Skeletal muscle satellite cell (primary cell): ENCODE measurements around the gene ICA1L.

Source experiments
- H3K27me3 ChIP-seq: 2 replicates; pipeline ENCODE4 v1.7.0; 2013; ENCODE audit warnings: low read length; ENCODE audit not compliant: control insufficient read depth, insufficient read depth
- H3K36me3 ChIP-seq: 2 replicates; pipeline ENCODE4 v1.7.0; 2013; ENCODE audit warnings: mild to moderate bottlenecking, control low read depth, low read length; ENCODE audit not compliant: insufficient read depth
- H3K4me1 ChIP-seq: 2 replicates; pipeline ENCODE4 v1.7.0; 2013; ENCODE audit warnings: low read length; ENCODE audit not compliant: control insufficient read depth, insufficient read depth
- H3K4me2 ChIP-seq: 2 replicates; pipeline ENCODE4 v1.7.0; 2013; ENCODE audit warnings: mild to moderate bottlenecking, low read length
- H3K4me3 ChIP-seq: 2 replicates; pipeline ENCODE4 v1.7.0; 2013; ENCODE audit warnings: low read length
- H3K9ac ChIP-seq: 2 replicates; pipeline ENCODE4 v1.7.0; 2013; ENCODE audit warnings: mild to moderate bottlenecking, low read depth, low read length, moderate library complexity
- H3K9me3 ChIP-seq: replicated peaks from 2 replicates; pipeline ENCODE4 v1.7.0; 2013; ENCODE audit warnings: mild to moderate bottlenecking, control low read depth, low read length

Gene ICA1L

GRCh38 chr2:202842690-202843089 is 28.9 kb downstream of the ICA1L start:
- Histone ChIP-seq H3K36me3 (no peaks in the 10 kb centered on the region), H3K9me3 (no peaks in the 10 kb centered on the region), H3K9ac (no peak overlapping the region), H3K4me1 (no peaks in the 10 kb centered on the region), H3K4me2 (no peak overlapping the region), H3K27me3 (no peaks in the 10 kb centered on the region), H3K4me3 (no peak overlapping the region)

- no peak overlapping the region for H3K4me2 ChIP-seq
- H3K4me3 ChIP-seq = no peak overlapping the region
- no peaks in the 10 kb centered on the region for H3K4me1 ChIP-seq
- H3K36me3 ChIP-seq = no peaks in the 10 kb centered on the region
- no peaks in the 10 kb centered on the region for H3K27me3 ChIP-seq
- H3K9me3 ChIP-seq = no peaks in the 10 kb centered on the region
- H3K9ac ChIP-seq = no peak overlapping the region
Measured at GRCh38 chr2:202841090-202841867, 30.3 kb downstream of the ICA1L start.

GRCh38 chr2:202831242-202832220 is 40.0 kb downstream of the ICA1L start:
- peak overlapping the region; percentile 5 for H3K4me2 ChIP-seq

DNA sequence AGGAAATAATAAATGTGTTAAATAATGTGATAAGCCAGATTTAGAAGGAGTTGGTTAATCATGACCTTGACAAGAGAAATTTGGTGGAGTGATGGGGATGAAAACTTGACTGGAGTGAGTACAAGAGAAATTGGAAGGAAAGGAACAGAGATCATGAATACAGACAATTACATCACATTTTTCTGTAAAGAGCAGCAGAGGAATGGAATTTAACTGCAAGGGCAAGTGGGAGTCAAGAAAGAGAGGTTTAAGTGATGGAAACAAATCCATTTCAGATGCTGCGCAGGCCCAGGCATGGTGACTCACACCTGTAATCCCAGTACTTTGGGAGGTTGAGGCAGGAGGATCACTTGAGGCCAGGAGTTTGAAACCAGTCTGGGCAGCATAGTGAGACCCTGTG is 46.7 kb downstream of the ICA1L start:
- Histone ChIP-seq H3K4me1 (peaks cover 4% of the 10 kb centered on the region), H3K4me3 (no peak overlapping the region), H3K9ac (no peak overlapping the region), H3K36me3 (no peaks in the 10 kb centered on the region), H3K27me3 (no peaks in the 10 kb centered on the region), H3K9me3 (no peaks in the 10 kb centered on the region), H3K4me2 (no peak overlapping the region)

More at GRCh38 chr2:202831242-202832220, 40.0 kb downstream of the ICA1L start:
- no peak overlapping the region for H3K9ac ChIP-seq
- no peaks in the 10 kb centered on the region for H3K27me3 ChIP-seq
- H3K4me1 ChIP-seq = no peaks in the 10 kb centered on the region
- H3K9me3 ChIP-seq = no peaks in the 10 kb centered on the region
- H3K36me3 ChIP-seq = no peaks in the 10 kb centered on the region
- no peak overlapping the region for H3K4me3 ChIP-seq

GRCh38 chr2:202822411-202822810 is 49.2 kb downstream of the ICA1L start:
- Histone ChIP-seq H3K36me3 (no peaks in the 10 kb centered on the region), H3K9ac (no peak overlapping the region), H3K9me3 (no peaks in the 10 kb centered on the region), H3K27me3 (no peaks in the 10 kb centered on the region), H3K4me2 (no peak overlapping the region), H3K4me3 (no peak overlapping the region), H3K4me1 (peaks cover 4% of the 10 kb centered on the region)

GRCh38 chr2:202821206-202822160 is 50.1 kb downstream of the ICA1L start:
- H3K4me1 ChIP-seq = peaks cover 5% of the 10 kb centered on the region
- no peak overlapping the region for H3K9ac ChIP-seq
- H3K4me3 ChIP-seq = no peak overlapping the region
- H3K9me3 ChIP-seq = no peaks in the 10 kb centered on the region
- H3K36me3 ChIP-seq = no peaks in the 10 kb centered on the region
- no peak overlapping the region for H3K4me2 ChIP-seq
- H3K27me3 ChIP-seq = no peaks in the 10 kb centered on the region

DNA sequence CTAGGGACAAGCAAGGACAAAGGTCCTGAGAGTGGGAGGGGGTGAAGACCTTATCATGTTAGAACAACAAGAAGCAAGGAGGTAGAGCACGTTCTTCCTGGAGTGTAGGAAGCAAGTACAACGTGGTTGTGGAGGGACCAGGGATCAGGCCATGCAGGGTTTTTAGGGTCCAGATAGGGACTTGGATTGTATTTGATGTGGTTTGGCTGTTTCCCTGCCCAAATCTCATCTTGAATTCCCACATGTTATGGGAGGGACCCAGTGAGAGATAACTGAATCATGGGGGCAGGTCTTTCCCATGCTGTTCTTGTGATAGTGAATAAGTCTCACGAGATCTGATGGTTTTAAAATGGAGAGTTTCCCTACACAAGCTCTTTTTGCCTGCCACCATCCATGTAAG is 53.2 kb downstream of the ICA1L start:
- H3K9ac ChIP-seq = no peak overlapping the region
- H3K4me1 ChIP-seq = peaks cover 14% of the 10 kb centered on the region
- H3K36me3 ChIP-seq = no peaks in the 10 kb centered on the region
- H3K4me2 ChIP-seq = no peak overlapping the region
- no peaks in the 10 kb centered on the region for H3K27me3 ChIP-seq
- no peak overlapping the region for H3K4me3 ChIP-seq
- no peaks in the 10 kb centered on the region for H3K9me3 ChIP-seq

- peaks cover 14% of the 10 kb centered on the region for H3K4me1 ChIP-seq
- no peak overlapping the region for H3K4me2 ChIP-seq
- no peak overlapping the region for H3K4me3 ChIP-seq
- H3K9ac ChIP-seq = no peak overlapping the region
- H3K27me3 ChIP-seq = no peaks in the 10 kb centered on the region
- H3K9me3 ChIP-seq = no peaks in the 10 kb centered on the region
- no peaks in the 10 kb centered on the region for H3K36me3 ChIP-seq
Measured at GRCh38 chr2:202817771-202818170, 53.8 kb downstream of the ICA1L start.

- Histone ChIP-seq H3K4me3 (no peak overlapping the region), H3K4me2 (peak overlapping the region; percentile 21), H3K27me3 (no peaks in the 10 kb centered on the region), H3K9ac (no peak overlapping the region), H3K9me3 (no peaks in the 10 kb centered on the region), H3K36me3 (no peaks in the 10 kb centered on the region), H3K4me1 (peaks cover 10% of the 10 kb centered on the region)
Measured at GRCh38 chr2:202815548-202816360, 55.8 kb downstream of the ICA1L start.

DNA sequence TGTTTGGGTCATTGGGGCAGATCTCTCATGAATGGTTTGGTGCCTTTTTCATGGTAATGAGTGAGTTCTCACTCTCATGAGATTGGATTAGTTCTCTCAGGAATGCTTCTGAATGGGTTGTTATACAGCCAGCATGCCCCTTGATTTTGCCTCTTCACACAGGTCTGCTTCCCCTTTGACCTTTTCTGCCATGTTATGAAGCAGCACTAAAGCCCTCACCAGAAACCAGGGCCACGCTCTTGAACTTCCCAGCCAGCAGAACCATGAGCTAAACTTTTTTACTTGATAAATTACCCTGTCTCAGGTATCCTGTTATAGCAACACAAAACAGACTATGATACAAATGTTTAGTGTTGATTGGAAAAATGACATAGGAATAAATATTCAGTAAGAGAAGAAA is 57.3 kb downstream of the ICA1L start:
- H3K4me3 ChIP-seq = no peak overlapping the region

More for the DNA sequence above, 57.3 kb downstream of the ICA1L start:
- Histone ChIP-seq H3K4me2 (no peak overlapping the region), H3K4me1 (peaks cover 10% of the 10 kb centered on the region), H3K9me3 (no peaks in the 10 kb centered on the region), H3K9ac (no peak overlapping the region), H3K27me3 (no peaks in the 10 kb centered on the region), H3K36me3 (no peaks in the 10 kb centered on the region)
